Fibroblast of pulmonary artery (primary cell): ENCODE results near the gene FRMD6.
"Not testable (repeated sequence)": the region's sequence is repeated elsewhere in the genome, so short reads cannot be mapped to it uniquely, and the experiment has no call there.

ENCODE experiments used
- DNase-seq: peaks from one replicate; pipeline ENCODE4 v3.0.0-alpha.2; 2010; ENCODE audit warnings: low read depth
- H3K4me3 ChIP-seq: replicated peaks from 2 replicates; pipeline ENCODE4 v1.5.1; 2011; ENCODE audit warnings: low read depth, mild to moderate bottlenecking, control low read depth, low read length, moderate library complexity
- CTCF ChIP-seq: IDR thresholded peaks from 2 replicates; pipeline ENCODE4 v1.5.1; 2011; ENCODE audit warnings: mild to moderate bottlenecking, control low read depth, low read length, inconsistent platforms; ENCODE audit errors: missing control alignments

The FRMD6 gene

GRCh38 chr14:51750542-51750941 is 98.8 kb downstream of the FRMD6 start:
- H3K4me3 ChIP-seq, result no peak overlapping the region
- no peak for TF ChIP-seq CTCF
- no peak for DNase-seq

GRCh38 chr14:51751611-51752345 is 100.1 kb downstream of the FRMD6 start:
- H3K4me3 ChIP-seq, result not testable (repeated sequence)

GRCh38 chr14:51757756-51758155 is 106.0 kb downstream of the FRMD6 start:
- not testable (repeated sequence) for H3K4me3 ChIP-seq, DNase-seq

More at GRCh38 chr14:51751611-51752345, 100.1 kb downstream of the FRMD6 start:
- DNase-seq, result not testable (repeated sequence)

GRCh38 chr14:51759950-51760349 is 108.2 kb downstream of the FRMD6 start:
- DNase-seq, result no peak
- no peak for TF ChIP-seq CTCF
- no peak overlapping the region for H3K4me3 ChIP-seq

- DNase-seq, H3K4me3 ChIP-seq: not testable (repeated sequence)
Measured at GRCh38 chr14:51765726-51766125, 114.0 kb downstream of the FRMD6 start.

- not testable (repeated sequence) for H3K4me3 ChIP-seq, DNase-seq
Measured at GRCh38 chr14:51766586-51766985, 114.9 kb downstream of the FRMD6 start.

GRCh38 chr14:51769261-51769660 is 117.6 kb downstream of the FRMD6 start:
- H3K4me3 ChIP-seq, DNase-seq: not testable (repeated sequence)

GRCh38 chr14:51774209-51774608 is 122.5 kb downstream of the FRMD6 start:
- DNase-seq, result no peak
- no peak for TF ChIP-seq CTCF
- no peak overlapping the region for H3K4me3 ChIP-seq

GRCh38 chr14:51776102-51776894 is 124.6 kb downstream of the FRMD6 start:
- peak; percentile 85 for DNase-seq
- H3K4me3 ChIP-seq, result peak overlapping the region; percentile 35
- peak; percentile 87 for TF ChIP-seq CTCF
